Measurements from ENCODE around the gene TRIM8. TPM values are rescaled to one million over a fixed set of nuclear protein-coding genes. Genes with fewer than 3 reads are reported as not detected.

The TRIM8 gene
- total and polyA plus RNA-seq, 2 donors (not counting 3 experiments of a cell fraction or from before 2014, with no cell fraction given) = 74.1 to 114 TPM

DNA sequence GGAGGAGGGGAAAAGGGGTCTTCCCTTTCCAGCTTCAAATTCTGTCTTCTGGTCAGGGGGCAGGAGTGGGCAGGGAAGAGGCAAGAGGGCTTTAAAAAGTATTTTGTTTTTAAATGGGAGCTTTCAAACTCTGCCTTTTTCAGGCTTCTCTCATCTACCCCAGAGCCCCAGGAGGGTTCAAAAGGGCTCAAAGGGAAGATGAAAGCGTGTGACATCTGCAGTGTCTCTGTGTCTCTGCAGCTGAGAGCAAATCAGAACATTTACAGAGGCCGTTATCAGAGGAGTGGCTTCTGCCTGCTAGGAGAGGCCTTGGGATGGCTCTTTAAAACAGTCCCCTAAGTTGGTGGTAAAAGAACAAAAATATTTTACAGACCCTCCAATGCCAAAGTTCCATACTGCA lies 30.3 kb downstream of the TRIM8 start:
- no peak overlapping the region for H2AFZ ChIP-seq (ENCODE audit: low read depth, low read length)
- POLR2A ChIA-PET = no interaction called here

More for the DNA sequence above, 30.3 kb downstream of the TRIM8 start:
- BruUV-seq (replicated peaks) = no TSS peak
- intact Hi-C loops (cut with micrococcal nuclease) = no loop called here
- dilution Hi-C loops (cut with MboI; ENCODE audit: extremely low pct_ligation_motif_present, low sequenced_read_pairs) = no loop called here
- Histone ChIP-seq H4K20me1 (replicated peaks; ENCODE audit: control insufficient read depth, extremely low read depth, insufficient read depth, low read length) (no peaks in the 10 kb centered on the region), H3K36me3 (ENCODE audit: control insufficient read depth in 2 of 2, extremely low read depth in 1 of 2, insufficient read depth in 2 of 2, low read length in 2 of 2) (no peaks in the 10 kb centered on the region), H3K4me1 (ENCODE audit: control insufficient read depth, extremely low read depth, insufficient read depth, low read length) (peaks cover 5% of the 10 kb centered on the region), H3K27ac (ENCODE audit: insufficient read depth, low read depth, low read length) (no peak overlapping the region), H3K9me3 (replicated peaks; ENCODE audit: control insufficient read depth, insufficient read depth, low read length) (no peaks in the 10 kb centered on the region), H3K9ac (replicated peaks; ENCODE audit: extremely low read depth, insufficient read depth, low read length) (no peak overlapping the region), H3K27me3 (ENCODE audit: control insufficient read depth in 2 of 2, insufficient read depth in 2 of 2, low read length in 2 of 2) (no peaks in the 10 kb centered on the region), H3K4me3 (replicated peaks in 1 of 3; ENCODE audit: insufficient read depth in 1 of 3, low read depth in 1 of 3, low read length in 3 of 3) (no peak overlapping the region), H3K4me2 (ENCODE audit: insufficient read depth, low read length) (no peak overlapping the region), H3K79me2 (ENCODE audit: control insufficient read depth, insufficient read depth, low read length) (no peaks in the 10 kb centered on the region), H3K9me1 (replicated peaks; ENCODE audit: control insufficient read depth, extremely low read depth, insufficient read depth, low read length) (no peaks in the 10 kb centered on the region)
- CTCF ChIA-PET = interaction anchor here (1.3 to 8.1 kb wide), 3 partner anchors 9 to 170 kb away, joined by 3 to 75 read pairs (median 4); partner anchors contain the start of genes ARL3 and SUFU
- DNase-seq (ENCODE audit: low read depth, low spot score) (no peak), FAIRE-seq (no peak)
- no peak for TF ChIP-seq JUN (IDR thresholded peaks at IDR 0.05; ENCODE audit: borderline replicate concordance, insufficient read depth, insufficient read length, low read depth)
- no peak for TF ChIP-seq EZH2 (IDR thresholded peaks at IDR 0.05; ENCODE audit: borderline replicate concordance, low read depth, low read length, severe bottlenecking)
- no peak for TF ChIP-seq POLR2A (IDR thresholded peaks at IDR 0.05; ENCODE audit: low read depth, low read length)
- TF ChIP-seq FOS (IDR thresholded peaks at IDR 0.05; ENCODE audit: borderline replicate concordance, insufficient read depth, low read length) = no peak
- TF ChIP-seq GATA2 (IDR thresholded peaks at IDR 0.05; ENCODE audit: insufficient read depth, insufficient read length, low read depth, low read length) = no peak
- TF ChIP-seq, protein P1, sequence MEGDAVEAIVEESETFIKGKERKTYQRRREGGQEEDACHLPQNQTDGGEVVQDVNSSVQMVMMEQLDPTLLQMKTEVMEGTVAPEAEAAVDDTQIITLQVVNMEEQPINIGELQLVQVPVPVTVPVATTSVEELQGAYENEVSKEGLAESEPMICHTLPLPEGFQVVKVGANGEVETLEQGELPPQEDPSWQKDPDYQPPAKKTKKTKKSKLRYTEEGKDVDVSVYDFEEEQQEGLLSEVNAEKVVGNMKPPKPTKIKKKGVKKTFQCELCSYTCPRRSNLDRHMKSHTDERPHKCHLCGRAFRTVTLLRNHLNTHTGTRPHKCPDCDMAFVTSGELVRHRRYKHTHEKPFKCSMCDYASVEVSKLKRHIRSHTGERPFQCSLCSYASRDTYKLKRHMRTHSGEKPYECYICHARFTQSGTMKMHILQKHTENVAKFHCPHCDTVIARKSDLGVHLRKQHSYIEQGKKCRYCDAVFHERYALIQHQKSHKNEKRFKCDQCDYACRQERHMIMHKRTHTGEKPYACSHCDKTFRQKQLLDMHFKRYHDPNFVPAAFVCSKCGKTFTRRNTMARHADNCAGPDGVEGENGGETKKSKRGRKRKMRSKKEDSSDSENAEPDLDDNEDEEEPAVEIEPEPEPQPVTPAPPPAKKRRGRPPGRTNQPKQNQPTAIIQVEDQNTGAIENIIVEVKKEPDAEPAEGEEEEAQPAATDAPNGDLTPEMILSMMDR (IDR thresholded peaks at IDR 0.05; ENCODE audit: extremely low read depth in 1 of 2, insufficient read depth in 1 of 2, low read depth in 1 of 2, low read length in 2 of 2) = no peak
- TF ChIP-seq MYC (IDR thresholded peaks at IDR 0.05; ENCODE audit: low read depth, low read length) = no peak
- TF ChIP-seq, protein P2, sequence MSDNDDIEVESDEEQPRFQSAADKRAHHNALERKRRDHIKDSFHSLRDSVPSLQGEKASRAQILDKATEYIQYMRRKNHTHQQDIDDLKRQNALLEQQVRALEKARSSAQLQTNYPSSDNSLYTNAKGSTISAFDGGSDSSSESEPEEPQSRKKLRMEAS (IDR thresholded peaks at IDR 0.05; ENCODE audit: insufficient read depth, insufficient read length) = no peak
- no peak for TF ChIP-seq POLR2AphosphoS5 (IDR thresholded peaks at IDR 0.05; ENCODE audit: insufficient read depth, low read depth, low read length)

Data from endothelial cell of umbilical vein (primary cell).